ENCODE measurements around the gene INSR.
"Not testable (repeated sequence)": the region's sequence is repeated elsewhere in the genome, so short reads cannot be mapped to it uniquely, and the experiment has no call there.

INSR gene

GRCh38 chr19:7195046-7195445, 99.2 kb downstream of the INSR start:
- DNase-seq (ENCODE audit: low read depth) = no peak

- no peak for DNase-seq (ENCODE audit: low read depth)
These were observed 99.6 kb downstream of the INSR start for GRCh38 chr19:7194566-7194965.

GRCh38 chr19:7191946-7192691, 102.1 kb downstream of the INSR start:
- peak; percentile 22 for DNase-seq (ENCODE audit: low read depth)

- no peak for DNase-seq (ENCODE audit: low read depth)
These were observed 105.2 kb downstream of the INSR start for GRCh38 chr19:7188698-7189629.

- DNase-seq (ENCODE audit: low read depth) = no peak
These were observed 106.4 kb downstream of the INSR start for GRCh38 chr19:7187605-7188339.

DNA sequence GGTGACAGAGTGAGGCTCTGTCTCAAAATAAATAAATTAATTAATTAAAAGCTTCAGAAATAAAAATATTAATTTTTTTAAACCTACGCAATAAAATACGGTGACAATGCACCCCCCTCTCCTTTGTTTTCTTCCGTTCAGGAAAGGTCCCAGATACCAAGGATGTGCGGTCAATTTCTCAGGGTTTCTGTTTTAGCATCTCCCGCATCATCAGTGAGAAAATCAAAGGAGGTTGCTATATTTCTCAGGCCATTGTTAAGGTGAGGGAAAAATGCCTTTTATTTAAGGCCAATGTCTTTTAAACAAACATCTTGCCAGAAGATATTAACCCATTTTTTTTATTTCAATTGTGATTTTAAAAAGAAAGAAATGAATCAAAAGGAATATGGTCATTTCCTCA, 111.7 kb downstream of the INSR start:
- DNase-seq (ENCODE audit: low read depth) = no peak

GRCh38 chr19:7179917-7180306, 114.3 kb downstream of the INSR start:
- no peak for DNase-seq (ENCODE audit: low read depth)

DNA sequence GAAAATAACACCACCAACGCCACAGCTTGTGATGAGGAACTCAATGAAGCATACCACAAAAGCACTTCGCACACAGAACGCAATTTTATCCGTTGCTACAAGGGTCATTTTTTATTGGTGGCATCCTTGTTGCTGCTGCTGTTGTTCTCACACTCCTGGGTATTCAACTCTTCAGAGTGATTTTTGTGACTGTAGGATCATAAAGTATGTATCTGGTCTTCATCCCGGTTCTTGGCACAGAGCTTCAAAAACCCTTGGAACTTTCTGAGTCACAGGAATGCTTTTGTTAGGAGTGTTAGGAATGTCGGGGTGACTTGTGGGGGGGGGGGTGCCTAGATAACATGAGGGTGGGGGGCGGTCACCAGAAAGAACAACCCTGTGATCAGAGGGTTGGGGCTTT, 116.3 kb downstream of the INSR start:
- peak; percentile 53 for DNase-seq (ENCODE audit: low read depth)

DNA sequence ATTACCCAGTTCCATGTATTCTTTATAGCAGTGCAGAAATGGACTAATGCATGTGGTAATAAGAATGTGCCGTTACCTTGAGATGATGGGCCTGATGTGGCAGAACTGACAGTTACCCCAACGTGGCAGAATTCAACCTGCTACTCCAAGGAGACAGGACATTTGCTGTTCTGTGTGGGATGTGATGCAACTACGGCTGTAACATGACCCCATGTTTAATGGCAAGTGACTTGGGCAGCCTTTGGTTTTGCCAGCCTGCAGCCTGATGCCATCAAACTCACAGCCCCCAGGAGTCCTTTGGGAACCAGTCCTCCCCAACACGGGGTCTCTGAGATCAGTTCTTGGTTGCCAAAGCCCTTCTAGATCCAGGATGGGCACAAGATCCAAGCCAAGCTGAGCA, 117.4 kb downstream of the INSR start:
- no peak for DNase-seq (ENCODE audit: low read depth)

GRCh38 chr19:7172794-7173193, 121.4 kb downstream of the INSR start:
- no peak for DNase-seq (ENCODE audit: low read depth)

DNA sequence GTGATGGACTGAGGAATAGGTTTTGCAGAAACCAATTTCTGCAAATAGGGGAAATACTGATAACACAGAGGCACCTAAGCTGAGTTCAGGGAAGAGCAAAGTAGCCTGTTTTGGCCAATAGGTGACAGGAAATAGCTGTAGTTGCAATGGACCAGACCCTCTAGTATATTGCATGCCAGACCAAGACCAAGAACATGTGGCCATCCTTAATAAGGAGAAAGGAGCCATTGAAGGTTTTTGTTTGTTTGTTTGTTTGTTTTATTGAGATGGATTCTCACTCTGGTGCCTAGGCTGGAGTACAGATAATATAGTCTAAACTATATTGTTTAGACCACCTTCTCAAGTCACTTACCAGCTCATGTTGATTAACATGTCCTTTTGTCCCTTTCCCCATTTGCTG, 123.2 kb downstream of the INSR start:
- no peak for DNase-seq (ENCODE audit: low read depth)

GRCh38 chr19:7168941-7169340, 125.3 kb downstream of the INSR start:
- no peak for DNase-seq (ENCODE audit: low read depth)

DNA sequence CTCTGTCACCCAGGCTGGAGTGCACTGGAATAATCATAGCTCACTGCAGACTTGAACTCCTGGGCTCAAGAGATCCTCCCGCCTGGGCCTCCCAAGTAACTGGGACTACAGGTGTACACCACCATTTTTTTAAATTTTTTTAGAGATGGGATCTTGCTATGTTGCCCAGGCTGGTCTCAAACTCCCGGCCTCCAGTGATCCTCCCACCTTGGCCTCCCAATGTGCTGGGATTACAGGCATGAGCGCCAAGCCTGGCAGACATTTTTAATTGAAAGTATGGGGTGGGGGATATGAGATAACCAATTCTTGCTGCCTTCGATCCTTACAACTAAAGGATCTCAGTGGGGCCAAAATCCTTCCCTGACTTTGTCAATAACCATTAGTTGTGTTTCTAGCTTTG, 132.9 kb downstream of the INSR start:
- no peak for DNase-seq (ENCODE audit: low read depth)

DNA sequence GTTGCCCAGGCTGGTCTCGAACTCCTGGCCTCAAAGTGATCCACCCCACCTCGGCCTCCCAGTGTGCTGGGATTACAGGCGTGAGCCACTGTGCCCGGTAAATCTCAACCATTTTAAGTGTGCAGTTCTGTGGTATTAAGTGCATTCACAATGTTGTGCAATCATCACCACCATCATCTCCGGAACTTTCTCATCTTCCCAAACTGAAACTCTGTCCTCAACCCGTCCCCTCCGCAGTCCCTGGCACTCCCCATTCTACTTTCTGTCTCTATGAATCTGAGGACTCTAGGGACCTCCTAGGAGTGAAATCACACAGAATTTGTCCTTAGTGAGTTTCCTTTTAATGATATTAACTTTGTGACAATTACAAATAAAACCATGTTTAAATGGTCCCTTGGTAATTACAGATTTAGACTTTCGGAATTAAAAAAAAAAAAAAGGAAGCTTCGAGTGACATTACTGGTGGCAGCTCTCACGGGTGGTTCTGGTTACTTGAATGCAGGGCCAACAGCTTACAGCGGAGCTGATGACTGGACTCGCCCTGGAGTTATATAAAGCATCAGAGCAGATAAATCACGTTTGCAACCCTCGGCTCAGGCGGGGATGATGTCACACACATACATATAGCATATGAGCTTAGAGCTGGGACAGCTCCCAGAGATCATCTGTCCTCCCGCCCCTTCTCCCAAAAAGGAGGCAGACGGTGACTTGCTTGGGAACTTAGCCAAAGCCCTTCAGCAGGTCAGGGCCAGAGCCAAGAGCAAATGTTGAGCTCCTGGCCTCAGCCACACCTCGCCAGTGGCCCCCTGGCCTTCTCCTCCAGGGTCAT, 134.9 kb downstream of the INSR start:
- DNase-seq (ENCODE audit: low read depth) = peak; percentile 87

DNA sequence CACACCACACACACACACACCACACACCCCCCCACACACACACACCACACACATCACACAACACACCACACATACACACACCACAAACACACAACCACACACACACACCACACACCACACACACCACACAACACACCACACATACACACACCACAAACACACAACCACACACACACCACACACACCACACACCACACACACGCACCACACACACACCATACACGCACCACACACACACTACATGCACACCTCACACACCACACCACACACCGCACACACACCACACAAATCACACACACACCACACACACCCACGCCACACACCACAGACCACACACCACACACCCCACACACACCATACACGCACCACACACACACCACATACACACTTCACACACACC, 141.2 kb downstream of the INSR start:
- DNase-seq (ENCODE audit: low read depth) = no peak

DNA sequence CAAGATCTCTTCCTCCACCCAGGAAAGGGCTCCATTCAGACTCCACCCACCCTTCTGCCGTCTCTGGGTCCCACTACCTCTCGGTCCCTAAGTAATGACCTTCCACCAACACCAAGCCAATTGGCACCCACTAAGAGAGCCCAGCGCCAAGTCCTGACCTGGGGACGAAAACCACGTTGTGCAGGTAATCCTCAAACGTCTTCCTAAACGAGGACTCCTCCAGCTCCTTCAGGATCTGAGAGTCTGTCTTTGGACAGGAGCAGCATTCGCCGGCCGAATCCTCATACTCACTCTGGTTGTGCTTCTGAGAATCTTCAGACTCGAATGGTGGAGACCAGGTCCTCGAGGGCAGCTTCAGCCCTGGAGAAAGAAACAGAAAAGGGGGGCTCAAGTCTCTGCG, 141.6 kb downstream of the INSR start:
- DNase-seq (ENCODE audit: low read depth) = no peak

DNA sequence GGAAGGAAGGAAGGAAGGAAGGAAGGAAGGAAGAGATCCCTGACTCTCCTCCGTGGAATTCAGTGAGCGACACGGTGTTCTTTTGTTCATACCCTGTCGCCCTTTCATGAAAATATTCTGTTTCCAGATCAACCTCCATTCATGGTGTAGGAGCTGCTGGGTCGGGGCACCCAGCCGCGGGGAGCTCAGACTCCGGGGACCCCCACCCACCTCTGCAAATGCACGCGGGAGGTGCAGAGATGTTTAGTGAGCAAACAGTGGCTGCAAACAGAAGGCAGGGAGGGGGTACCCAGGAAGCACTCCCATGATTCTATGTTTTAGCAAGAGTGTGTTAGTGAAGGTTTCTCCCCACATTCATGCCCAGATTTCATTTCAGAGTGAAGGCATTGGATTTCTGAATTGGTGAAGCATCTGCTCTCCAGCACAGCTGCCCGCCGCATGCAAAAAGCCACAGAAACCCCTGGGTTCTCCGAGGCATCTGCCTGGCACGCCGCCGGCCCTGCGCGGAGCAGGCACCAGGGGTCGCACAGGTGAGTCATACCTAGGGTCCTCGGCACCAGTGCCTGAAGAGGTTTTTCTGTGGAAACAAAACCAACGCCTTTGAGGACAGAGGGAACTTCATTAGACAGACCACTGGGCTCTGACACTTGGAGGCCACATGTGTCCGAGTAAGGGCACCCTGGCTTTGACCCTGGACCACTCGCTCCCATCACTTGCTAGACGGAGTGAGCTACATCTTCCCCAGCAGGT, 144.1 kb downstream of the INSR start:
- no peak for DNase-seq (ENCODE audit: low read depth)

DNA sequence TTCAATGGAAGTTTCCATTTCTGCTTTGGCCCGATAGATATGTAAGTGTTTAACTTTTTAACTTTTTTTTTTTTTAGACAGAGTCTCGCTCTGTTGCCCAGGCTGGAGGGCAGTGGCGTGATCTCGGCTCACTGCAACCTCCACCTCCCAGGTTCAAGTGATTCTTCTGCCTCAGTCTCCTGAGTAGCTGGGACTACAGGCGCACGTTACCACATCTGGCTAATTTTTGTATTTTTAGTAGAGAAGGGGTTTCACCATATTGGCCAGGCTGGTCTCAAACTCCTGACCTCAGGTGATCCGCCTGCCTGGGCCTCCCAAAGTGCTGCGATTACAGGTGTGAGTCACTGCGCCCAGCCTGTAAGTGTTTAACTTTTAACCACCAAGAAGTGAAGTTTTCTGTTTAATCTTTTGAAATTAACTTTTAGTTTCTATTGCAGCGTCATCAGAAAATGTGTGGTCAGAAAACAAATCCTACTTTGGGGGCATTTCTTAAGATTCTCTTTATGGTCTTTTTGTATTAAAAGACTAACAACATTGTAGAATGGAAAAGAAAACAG, 147.0 kb downstream of the INSR start:
- DNase-seq (ENCODE audit: low read depth) = not testable (repeated sequence)

GRCh38 chr19:7146086-7146485, 148.1 kb downstream of the INSR start:
- DNase-seq (ENCODE audit: low read depth) = not testable (repeated sequence)

- no peak for DNase-seq (ENCODE audit: low read depth)
These were observed 148.7 kb downstream of the INSR start for GRCh38 chr19:7145494-7145893.

DNA sequence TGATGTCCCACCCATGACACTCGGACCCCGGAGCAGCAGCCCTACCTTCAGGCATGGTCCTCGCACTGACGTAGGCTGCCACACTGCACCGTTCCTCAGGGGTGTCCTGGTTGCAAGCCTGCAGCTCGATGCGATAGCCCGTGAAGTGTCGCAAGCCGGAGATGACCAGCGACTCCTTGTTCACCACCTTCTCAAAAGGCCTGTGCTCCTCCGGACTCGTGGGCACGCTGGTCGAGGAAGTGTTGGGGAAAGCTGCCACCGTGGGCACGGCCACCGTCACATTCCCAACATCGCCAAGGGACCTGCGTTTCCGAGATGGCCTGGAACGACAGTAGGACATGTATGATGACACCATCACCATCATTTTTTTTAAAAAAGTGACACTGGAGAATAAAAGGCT, 151.4 kb downstream of the INSR start:
- DNase-seq (ENCODE audit: low read depth) = no peak
